Loucy (cell line): ENCODE measurements around the gene AGPS.

Experiments used
- H2AFZ ChIP-seq: fragments of 200-600 bp; sonication (generic); 2 replicates; pipeline ENCODE4 v1.6.0; 2016; ENCODE audit warnings: antibody characterized with exemption, mild to moderate bottlenecking, low read length, moderate library complexity
- H3F3A ChIP-seq: fragments of 200-600 bp; 2 replicates; pipeline ENCODE4 v1.6.0; 2016; ENCODE audit warnings: antibody characterized with exemption, low read depth, mild to moderate bottlenecking
- H3K27me3 ChIP-seq: fragments of 200-600 bp; sonication (generic); 2 replicates; pipeline ENCODE4 v1.6.1; 2014; ENCODE audit warnings: low read length, mild to moderate bottlenecking; ENCODE audit not compliant: insufficient read depth, poor library complexity, severe bottlenecking
- H3K36me3 ChIP-seq: fragments of 200-600 bp; sonication (generic); 2 replicates; pipeline ENCODE4 v1.6.1; 2016; ENCODE audit warnings: low read length; ENCODE audit not compliant: insufficient read depth
- H3K4me1 ChIP-seq: fragments of 200-600 bp; sonication (generic); 2 replicates; pipeline ENCODE4 v1.5.1; 2014; ENCODE audit warnings: low read length, mild to moderate bottlenecking; ENCODE audit not compliant: insufficient read depth, poor library complexity, severe bottlenecking
- H3K4me2 ChIP-seq: fragments of 200-600 bp; sonication (generic); 2 replicates; pipeline ENCODE4 v1.6.0; 2014; ENCODE audit warnings: antibody characterized with exemption, low read length, low read depth, mild to moderate bottlenecking; ENCODE audit not compliant: poor library complexity, severe bottlenecking
- H3K4me3 ChIP-seq: fragments of 200-600 bp; sonication (generic); 2 replicates; pipeline ENCODE4 v1.5.1; 2014; ENCODE audit warnings: low read length, mild to moderate bottlenecking, mixed read lengths; ENCODE audit not compliant: poor library complexity, severe bottlenecking
- H3K79me2 ChIP-seq: fragments of 200-600 bp; sonication (generic); 2 replicates; pipeline ENCODE4 v1.6.1; 2014; ENCODE audit warnings: low read length; ENCODE audit not compliant: insufficient read depth
- H3K9ac ChIP-seq: fragments of 200-600 bp; sonication (generic); 2 replicates; pipeline ENCODE4 v1.6.0; 2014; ENCODE audit warnings: mild to moderate bottlenecking, low read depth, low read length, moderate library complexity; ENCODE audit not compliant: poor library complexity, severe bottlenecking
- H3K9me2 ChIP-seq: fragments of 200-600 bp; sonication (generic); replicated peaks from 2 replicates; pipeline ENCODE4 v1.6.1; 2016; ENCODE audit warnings: low read depth, low read length, mixed read lengths
- H3K9me3 ChIP-seq: fragments of 200-600 bp; sonication (generic); 2 replicates; pipeline ENCODE4 v1.6.1; 2014; ENCODE audit warnings: mild to moderate bottlenecking, antibody characterized with exemption, low read length, low read depth; ENCODE audit not compliant: insufficient read depth
- H4K20me1 ChIP-seq: fragments of 200-600 bp; sonication (generic); 2 replicates; pipeline ENCODE4 v1.6.0; 2014; ENCODE audit warnings: antibody characterized with exemption, low read length, mild to moderate bottlenecking; ENCODE audit not compliant: insufficient read depth, poor library complexity, severe bottlenecking
- EZH2phosphoT487 ChIP-seq: fragments of 200-600 bp; IDR thresholded peaks from 2 replicates; pipeline ENCODE4 v1.6.1; 2018; ENCODE audit warnings: antibody characterized with exemption, mild to moderate bottlenecking, moderate library complexity, borderline replicate concordance
- TF ChIP-seq, protein P1 (sequence below): fragments of 200-600 bp; sonication (generic); conservative IDR thresholded peaks from 2 replicates; pipeline ENCODE4 v1.5.1; 2014; ENCODE audit warnings: mild to moderate bottlenecking, antibody characterized with exemption, low read length

Gene AGPS

DNA sequence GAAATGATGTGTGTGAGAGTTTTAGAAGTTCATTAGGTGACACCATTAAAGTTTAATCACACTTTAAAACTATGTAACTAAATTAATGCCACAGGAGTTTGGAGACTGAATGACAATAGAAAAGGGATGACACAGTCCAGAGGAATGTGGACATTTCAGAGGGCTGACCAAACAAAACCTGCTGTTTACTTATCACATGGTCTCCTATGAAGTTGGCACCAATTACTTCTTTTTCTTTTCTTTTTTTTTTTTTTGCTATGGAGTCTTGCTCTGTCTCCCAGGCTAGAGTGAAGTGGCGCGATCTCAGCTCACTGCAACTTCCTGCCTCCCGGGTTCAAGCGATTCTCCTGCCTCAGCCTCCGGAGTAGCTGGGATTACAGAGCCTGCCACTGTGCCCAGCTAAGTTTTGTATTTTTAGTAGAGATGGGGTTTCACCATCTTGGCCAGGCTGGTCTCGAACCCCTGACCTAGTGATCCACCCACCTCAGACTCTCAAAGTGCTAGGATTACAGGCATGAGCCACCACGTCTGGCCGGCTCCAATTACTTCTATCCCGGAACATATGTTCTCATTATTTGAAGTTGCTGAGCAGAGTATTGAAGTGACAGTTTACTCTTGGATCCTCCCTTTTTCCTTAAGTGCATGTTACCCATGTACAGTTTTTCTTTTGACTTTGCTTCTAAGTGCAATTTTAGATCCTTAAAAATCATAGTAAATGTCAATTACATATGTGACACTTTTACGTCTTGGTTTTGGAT is 4.3 kb downstream of the AGPS start:
- Histone ChIP-seq H4K20me1 (peaks cover 79% of the 10 kb centered on the region), H3K27me3 (peaks cover 7% of the 10 kb centered on the region), H3K79me2 (peaks cover 99% of the 10 kb centered on the region), H3K36me3 (no peaks in the 10 kb centered on the region), H3F3A (0 out of 2 replicates have a peak, but pooled peaks cover 5% of the 10 kb centered on the region), H3K9me3 (no peaks in the 10 kb centered on the region), H2AFZ (no peak overlapping the region), H3K4me2 (peak overlapping the region; percentile 75), H3K9ac (peak overlapping the region; percentile 4), H3K4me1 (peaks cover 77% of the 10 kb centered on the region), H3K9me2 (no peaks in the 10 kb centered on the region), H3K4me3 (peak overlapping the region; percentile 36)
- TF ChIP-seq, protein P1, sequence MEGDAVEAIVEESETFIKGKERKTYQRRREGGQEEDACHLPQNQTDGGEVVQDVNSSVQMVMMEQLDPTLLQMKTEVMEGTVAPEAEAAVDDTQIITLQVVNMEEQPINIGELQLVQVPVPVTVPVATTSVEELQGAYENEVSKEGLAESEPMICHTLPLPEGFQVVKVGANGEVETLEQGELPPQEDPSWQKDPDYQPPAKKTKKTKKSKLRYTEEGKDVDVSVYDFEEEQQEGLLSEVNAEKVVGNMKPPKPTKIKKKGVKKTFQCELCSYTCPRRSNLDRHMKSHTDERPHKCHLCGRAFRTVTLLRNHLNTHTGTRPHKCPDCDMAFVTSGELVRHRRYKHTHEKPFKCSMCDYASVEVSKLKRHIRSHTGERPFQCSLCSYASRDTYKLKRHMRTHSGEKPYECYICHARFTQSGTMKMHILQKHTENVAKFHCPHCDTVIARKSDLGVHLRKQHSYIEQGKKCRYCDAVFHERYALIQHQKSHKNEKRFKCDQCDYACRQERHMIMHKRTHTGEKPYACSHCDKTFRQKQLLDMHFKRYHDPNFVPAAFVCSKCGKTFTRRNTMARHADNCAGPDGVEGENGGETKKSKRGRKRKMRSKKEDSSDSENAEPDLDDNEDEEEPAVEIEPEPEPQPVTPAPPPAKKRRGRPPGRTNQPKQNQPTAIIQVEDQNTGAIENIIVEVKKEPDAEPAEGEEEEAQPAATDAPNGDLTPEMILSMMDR, result no peak
- TF ChIP-seq EZH2phosphoT487, result no peak

DNA sequence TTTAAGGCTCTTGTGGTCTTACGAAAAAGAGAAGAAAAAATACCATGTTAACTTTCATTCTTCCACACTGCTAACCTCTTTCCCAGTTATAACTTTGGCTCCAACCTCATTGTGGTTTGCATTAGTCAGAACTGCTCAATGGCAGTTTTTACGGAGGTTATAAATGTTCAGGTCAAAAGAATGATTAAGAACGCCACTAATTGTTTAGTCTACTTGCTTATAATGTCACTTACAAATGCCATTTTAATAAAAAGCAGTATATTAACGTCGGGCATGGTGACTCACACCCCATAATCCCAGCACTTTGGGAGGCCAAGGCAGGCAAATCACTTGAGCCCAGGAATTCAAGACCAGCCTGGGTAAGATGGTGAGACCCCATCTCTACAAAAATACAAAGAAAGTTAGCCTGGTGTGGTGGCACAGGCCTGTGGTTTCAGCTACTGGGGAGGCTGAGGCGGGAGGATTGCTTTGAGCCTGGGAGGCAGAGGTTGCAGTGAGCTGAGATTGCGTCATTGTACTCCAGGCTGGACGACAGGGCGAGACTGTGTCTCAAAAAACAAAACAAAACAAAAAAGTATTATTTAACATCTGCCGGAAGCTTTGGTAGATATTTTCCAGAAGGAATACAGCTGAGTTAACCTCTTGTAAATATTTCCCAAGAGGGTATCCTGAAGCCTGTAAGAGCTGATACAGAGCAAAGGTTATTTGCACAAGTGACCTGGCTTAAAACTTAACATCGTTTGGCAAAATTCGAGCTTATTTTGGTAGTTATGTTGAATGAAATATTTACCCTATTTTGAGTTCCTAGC is 5.1 kb downstream of the AGPS start:
- Histone ChIP-seq H2AFZ (no peak overlapping the region), H3K4me2 (peak overlapping the region; percentile 75), H3F3A (0 out of 2 replicates have a peak, but pooled peaks cover 5% of the 10 kb centered on the region), H3K4me1 (peaks cover 80% of the 10 kb centered on the region), H3K9me3 (no peaks in the 10 kb centered on the region), H3K79me2 (peaks cover 99% of the 10 kb centered on the region), H3K9ac (peak overlapping the region; percentile 11), H3K36me3 (no peaks in the 10 kb centered on the region), H3K9me2 (no peaks in the 10 kb centered on the region), H4K20me1 (peaks cover 87% of the 10 kb centered on the region), H3K4me3 (peak overlapping the region; percentile 57), H3K27me3 (peaks cover 6% of the 10 kb centered on the region)
- TF ChIP-seq, protein P1, result no peak
- TF ChIP-seq EZH2phosphoT487, result no peak

DNA sequence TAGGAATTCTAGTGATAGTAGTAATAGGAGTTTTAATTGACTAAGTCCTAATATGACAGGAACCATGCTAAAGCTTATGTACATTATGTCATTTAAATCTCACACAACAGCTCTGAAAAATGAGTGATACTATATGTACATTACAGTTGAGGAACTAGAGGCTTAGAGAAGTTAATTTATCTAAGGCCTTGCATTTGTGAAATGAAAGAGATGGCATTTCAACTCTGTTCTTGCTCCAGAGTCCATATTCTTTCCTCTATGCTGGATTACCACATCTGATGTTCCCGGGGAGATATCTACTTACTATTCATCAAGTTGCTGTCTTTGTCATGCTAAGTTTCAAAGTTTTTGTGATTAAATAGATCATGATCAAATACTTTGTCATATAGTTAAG is 5.7 kb downstream of the AGPS start:
- Histone ChIP-seq H3K9me3 (no peaks in the 10 kb centered on the region), H3K4me2 (peak overlapping the region; percentile 75)
- no peak for TF ChIP-seq EZH2phosphoT487
- TF ChIP-seq, protein P1, result no peak

More for the DNA sequence above, 5.7 kb downstream of the AGPS start:
- Histone ChIP-seq H3K4me3 (peak overlapping the region; percentile 57), H3K27me3 (peaks cover under 1% of the 10 kb centered on the region), H3K9me2 (no peaks in the 10 kb centered on the region), H3K4me1 (peaks cover 78% of the 10 kb centered on the region), H2AFZ (no peak overlapping the region), H3K36me3 (no peaks in the 10 kb centered on the region), H3K9ac (peak overlapping the region; percentile 11), H4K20me1 (peaks cover 89% of the 10 kb centered on the region), H3K79me2 (peaks cover 99% of the 10 kb centered on the region), H3F3A (0 out of 2 replicates have a peak, but pooled peaks cover 5% of the 10 kb centered on the region)
